CD14-positive monocyte (primary cell): Measurements from ENCODE around the gene TMEM14C. TPM values are rescaled to one million over a fixed set of nuclear protein-coding genes. Genes with fewer than 3 reads are reported as not detected.

Source experiments
- DNase-seq, 3 donors: peaks; one replicate each; pipeline ENCODE4 v3.0.0-alpha.2; 2011 to 2022
- H2AFZ ChIP-seq: 2 replicates; pipeline ENCODE4 v1.6.0; 2012; ENCODE audit warnings: mild to moderate bottlenecking, low read depth, low read length, inconsistent platforms; ENCODE audit not compliant: insufficient read depth, poor library complexity, severe bottlenecking
- H3K27ac ChIP-seq, 2 donors: 1 replicate in 1 of 2; 2 replicates in 1 of 2; pipeline ENCODE4 v1.5.1; 2012 to 2013; ENCODE audit warnings: low read length in 2 of 2, control low read depth in 1 of 2, inconsistent platforms in 1 of 2, low read depth in 1 of 2, mild to moderate bottlenecking in 1 of 2
- H3K27me3 ChIP-seq, 2 donors: one replicate each; pipeline versions ENCODE4 v1.6.0 to v1.6.1; 2011 to 2013; ENCODE audit warnings: low read length in 2 of 2; ENCODE audit not compliant: control insufficient read depth in 2 of 2, insufficient read depth in 2 of 2
- H3K36me3 ChIP-seq, 2 donors: replicated peaks in 1 of 2; 1 replicate in 1 of 2; 2 replicates in 1 of 2; pipeline versions ENCODE4 v1.5.1 to v1.6.1; 2012 to 2013; ENCODE audit warnings: low read length in 2 of 2, control low read depth in 1 of 2, inconsistent platforms in 1 of 2, mild to moderate bottlenecking in 1 of 2; ENCODE audit not compliant: insufficient read depth in 2 of 2, control insufficient read depth in 1 of 2
- H3K4me1 ChIP-seq, 2 donors: 1 replicate in 1 of 2; 2 replicates in 1 of 2; pipeline versions ENCODE4 v1.5.1 to v1.6.1; 2012 to 2013; ENCODE audit warnings: low read length in 2 of 2, control low read depth in 1 of 2, inconsistent platforms in 1 of 2, mild to moderate bottlenecking in 1 of 2, moderate library complexity in 1 of 2; ENCODE audit not compliant: insufficient read depth in 2 of 2, control insufficient read depth in 1 of 2
- H3K4me2 ChIP-seq: replicated peaks from 2 replicates; pipeline ENCODE3; 2012; ENCODE audit warnings: low read length, moderate library complexity, mild to moderate bottlenecking; ENCODE audit not compliant: poor library complexity, severe bottlenecking; ENCODE audit errors: extremely low read depth
- H3K4me3 ChIP-seq, 3 experiments: fragments of 200-600 bp in 1 of 3; sonication (generic) in 1 of 3; replicated peaks in 1 of 3; 1 replicate in 2 of 3; 2 replicates in 1 of 3; pipeline ENCODE4 v1.5.1; 2011 to 2013; ENCODE audit warnings: low read length in 3 of 3, mild to moderate bottlenecking in 3 of 3, control low read depth in 2 of 3, low read depth in 2 of 3, inconsistent platforms in 1 of 3, moderate library complexity in 1 of 3
- H3K79me2 ChIP-seq: 2 replicates; pipeline ENCODE4 v1.6.0; 2012; ENCODE audit warnings: mild to moderate bottlenecking, control low read depth, inconsistent platforms, low read length, moderate library complexity; ENCODE audit not compliant: insufficient read depth
- H3K9ac ChIP-seq: 2 replicates; pipeline ENCODE4 v1.6.0; 2017; ENCODE audit warnings: low read length, mild to moderate bottlenecking; ENCODE audit not compliant: insufficient read depth, poor library complexity, severe bottlenecking
- H3K9me3 ChIP-seq, 2 donors: replicated peaks in 1 of 2; 1 replicate in 1 of 2; 2 replicates in 1 of 2; pipeline versions ENCODE4 v1.5.1 to v1.6.1; 2012 to 2013; ENCODE audit warnings: low read length in 2 of 2, control low read depth in 1 of 2; ENCODE audit not compliant: control insufficient read depth in 1 of 2, insufficient read depth in 1 of 2
- H4K20me1 ChIP-seq: 2 replicates; pipeline ENCODE4 v1.6.0; 2012; ENCODE audit warnings: mild to moderate bottlenecking, low read length, control low read depth, moderate library complexity; ENCODE audit not compliant: insufficient read depth
- H3K27ac Mint-ChIP-seq, 7 donors: one replicate each; pipeline ENCODE4 v1.8.0; 2020; ENCODE audit warnings: mild to moderate bottlenecking in 7 of 7, mixed read lengths in 7 of 7, moderate library complexity in 6 of 7, inconsistent platforms in 2 of 7
- H3K27me3 Mint-ChIP-seq, 3 donors: one replicate each; pipeline ENCODE4 v1.8.0; 2021 to 2022; ENCODE audit warnings: low read depth in 3 of 3, mild to moderate bottlenecking in 3 of 3, mixed read lengths in 3 of 3, moderate library complexity in 3 of 3, inconsistent platforms in 1 of 3
- H3K36me3 Mint-ChIP-seq, 2 donors: one replicate each; pipeline ENCODE4 v1.8.0; 2020; ENCODE audit warnings: mixed read lengths in 2 of 2, inconsistent platforms in 1 of 2, mild to moderate bottlenecking in 1 of 2
- H3K4me1 Mint-ChIP-seq: one replicate; pipeline ENCODE4 v1.8.0; 2020; ENCODE audit warnings: mild to moderate bottlenecking, mixed read lengths
- H3K4me3 Mint-ChIP-seq, 2 donors: one replicate each; pipeline ENCODE4 v1.8.0; 2020; ENCODE audit warnings: mild to moderate bottlenecking in 2 of 2, mixed read lengths in 2 of 2, moderate library complexity in 1 of 2
- H3K9me3 Mint-ChIP-seq, 7 donors: one replicate each; pipeline ENCODE4 v1.8.0; 2020 to 2022; ENCODE audit warnings: mixed read lengths in 7 of 7, mild to moderate bottlenecking in 6 of 7, moderate library complexity in 6 of 7, inconsistent platforms in 2 of 7
- CTCF ChIP-seq: fragments of 200-600 bp; IDR thresholded peaks from one replicate; pipeline ENCODE4 v1.8.0; 2022; ENCODE audit warnings: antibody characterized with exemption, mild to moderate bottlenecking
- WGBS: methylation state at CpG from one replicate; pipeline ENCODE4 v1.1.5; 2013; ENCODE audit warnings: missing lambda C conversion rate; ENCODE audit not compliant: insufficient coverage; 5-methylcytosine and 5-hydroxymethylcytosine counted together
- intact Hi-C, 2 donors: fragments of 100-400 bp; cut with micrococcal nuclease; formaldehyde crosslinking; loops; one replicate each; pipeline versions ENCODE4 v1.15.0 to v1.15.1; 2023
- polyA plus RNA-seq, 3 donors: library from polyadenylated mRNA; depleted of rRNA in 1 of 3; unstranded in 2 of 3; stranded (reverse) in 1 of 3; fragments of 300-500 nt in 2 of 3; fragments of >200 nt in 1 of 3; fragmentation: Illumina TruSeq in 2 of 3; gene quantifications; 1 replicate in 2 of 3; 2 replicates in 1 of 3; pipeline ENCODE4 v1.2.3, GENCODE V29; 2012 to 2021

The TMEM14C gene
- polyA plus RNA-seq, 3 donors: 67.7 to 242 (median 184) TPM

- intact Hi-C loops: no loop called here
- H3K9me3 ChIP-seq: no peaks in the 10 kb centered on the region
- H3K79me2 ChIP-seq: no peaks in the 10 kb centered on the region
- Mint-ChIP-seq H3K4me1 (no peaks in the 10 kb centered on the region), H3K36me3 (no peaks in the 10 kb centered on the region), H3K27ac (no peak overlapping the region), H3K4me3 (no peak overlapping the region), H3K9me3 (peaks cover 0 to 2% (median 0%) of the 10 kb centered on the region in 7 donors), H3K27me3 (peaks cover 0 to 1% (median 0%) of the 10 kb centered on the region in 3 donors)
- H3K27me3 ChIP-seq: no peaks in the 10 kb centered on the region
- no peak for TF ChIP-seq CTCF
- H2AFZ ChIP-seq: no peak overlapping the region
- no peak overlapping the region for H3K27ac ChIP-seq
- H3K4me3 ChIP-seq: no peak overlapping the region
- H3K9ac ChIP-seq: no peak overlapping the region
- H3K4me2 ChIP-seq: no peak overlapping the region
- WGBS: 95% methylated on average over 2 of the region's 4 CpGs
- no peaks in the 10 kb centered on the region for H3K4me1 ChIP-seq
- no peaks in the 10 kb centered on the region for H4K20me1 ChIP-seq
- no peaks in the 10 kb centered on the region for H3K36me3 ChIP-seq
- DNase-seq: no peak
These were observed 44.4 kb upstream of the TMEM14C start for GRCh38 chr6:10678456-10678855.

- peaks cover 0 to 1% (median 0%) of the 10 kb centered on the region in 3 donors for H3K27me3 Mint-ChIP-seq
- H3K27ac Mint-ChIP-seq: no peak overlapping the region
- intact Hi-C loops: no loop called here
- no peak overlapping the region for H3K9ac ChIP-seq
- peaks cover 11% of the 10 kb centered on the region for H3K4me1 Mint-ChIP-seq
- no peaks in the 10 kb centered on the region for H3K27me3 ChIP-seq
- peaks cover 0 to 2% (median 0%) of the 10 kb centered on the region in 7 donors for H3K9me3 Mint-ChIP-seq
- WGBS: no CpG with 5 or more reads among the region's 3 CpGs
- no peak overlapping the region for H2AFZ ChIP-seq
- no peaks in the 10 kb centered on the region for H3K9me3 ChIP-seq
- peaks cover 0 to 3% of the 10 kb centered on the region in 2 donors for H3K36me3 Mint-ChIP-seq
- H3K27ac ChIP-seq: no peak overlapping the region
- no peak overlapping the region for H3K4me3 Mint-ChIP-seq
- H3K4me2 ChIP-seq: no peak overlapping the region
- no peak for TF ChIP-seq CTCF
- DNase-seq: no peak
- H4K20me1 ChIP-seq: no peaks in the 10 kb centered on the region
- peaks cover 0 to 4% of the 10 kb centered on the region in 2 donors for H3K4me1 ChIP-seq
- H3K79me2 ChIP-seq: no peaks in the 10 kb centered on the region
- H3K4me3 ChIP-seq: no peak overlapping the region
- no peaks in the 10 kb centered on the region for H3K36me3 ChIP-seq
These were observed 41.1 kb upstream of the TMEM14C start for GRCh38 chr6:10681795-10682194.
